IMR-90 (cell line): ENCODE measurements around the gene REPS1. TPM values are rescaled to one million over a fixed set of nuclear protein-coding genes. Genes with fewer than 3 reads are reported as not detected.

Source experiments
- ATAC-seq: fragments of 200-7000 bp; cut with Tn5 transposase; 2 replicates; pipeline ENCODE4 v1.9.1; 2020; ENCODE audit warnings: low read depth, mild to moderate bottlenecking, moderate library complexity
- BruUV-seq: library from RNA; stranded (reverse); fragments of 400-500 nt; replicated peaks from 2 replicates; lab custom pipeline; 2021; lab: Mats Ljungman, UMichigan
- CTCF ChIA-PET: fragments of 300-600 bp; formaldehyde crosslinking; extraction: SDS; loops from one replicate; lab custom pipeline; 2021; ENCODE audit warnings: antibody characterized with exemption; lab: Yijun Ruan, JAX
- POLR2A ChIA-PET: fragments of 300-600 bp; sonication (Branson Sonifier 250); formaldehyde crosslinking; loops from one replicate; lab custom pipeline; 2022; ENCODE audit warnings: antibody characterized with exemption; ENCODE audit not compliant: unreplicated experiment; lab: Charles Lee
- DNase-seq: peaks from one replicate; pipeline ENCODE4 v3.0.0; 2013
- H2AFZ ChIP-seq: replicated peaks from 2 replicates; pipeline ENCODE3; 2013; ENCODE audit warnings: low read length, mild to moderate bottlenecking; ENCODE audit not compliant: poor library complexity
- H2AK5ac ChIP-seq: 2 replicates; pipeline ENCODE4 v1.6.1; 2013; ENCODE audit warnings: low read depth, low read length, inconsistent platforms
- H2AK9ac ChIP-seq: replicated peaks from 2 replicates; pipeline ENCODE3; 2013; ENCODE audit warnings: mild to moderate bottlenecking, low read depth, low read length, moderate library complexity; ENCODE audit not compliant: poor library complexity
- H2BK120ac ChIP-seq: 2 replicates; pipeline ENCODE4 v1.6.1; 2013; ENCODE audit warnings: low read depth, low read length, inconsistent platforms
- H2BK15ac ChIP-seq: 3 replicates; pipeline ENCODE4 v1.6.1; 2013; ENCODE audit warnings: low read depth, low read length, inconsistent platforms
- H2BK20ac ChIP-seq: 2 replicates; pipeline ENCODE4 v1.6.1; 2013; ENCODE audit warnings: low read depth, mild to moderate bottlenecking, inconsistent platforms, low read length, moderate library complexity
- H2BK5ac ChIP-seq: 2 replicates; pipeline ENCODE4 v1.6.1; 2013; ENCODE audit warnings: mild to moderate bottlenecking, low read depth, low read length, inconsistent platforms; ENCODE audit not compliant: poor library complexity, severe bottlenecking
- H3K14ac ChIP-seq: replicated peaks from 2 replicates; pipeline ENCODE4 v1.6.1; 2013; ENCODE audit warnings: low read depth, low read length, inconsistent platforms
- H3K18ac ChIP-seq: 2 replicates; pipeline ENCODE4 v1.6.1; 2013; ENCODE audit warnings: low read depth, low read length, control low read depth
- H3K23ac ChIP-seq: 2 replicates; pipeline ENCODE4 v1.6.1; 2013; ENCODE audit warnings: low read depth, low read length, inconsistent platforms
- H3K27ac ChIP-seq: 2 replicates; pipeline ENCODE4 v1.5.1; 2013; ENCODE audit warnings: mild to moderate bottlenecking, control low read depth, low read length; ENCODE audit not compliant: insufficient read depth
- H3K27me3 ChIP-seq: 2 replicates; pipeline ENCODE4 v1.6.1; 2013; ENCODE audit warnings: low read length; ENCODE audit not compliant: control insufficient read depth, insufficient read depth
- H3K36me3 ChIP-seq: 2 replicates; pipeline ENCODE4 v1.6.1; 2013; ENCODE audit warnings: low read length, mixed read lengths; ENCODE audit not compliant: control insufficient read depth, insufficient read depth
- H3K4ac ChIP-seq: 2 replicates; pipeline ENCODE4 v1.6.1; 2013; ENCODE audit warnings: low read depth, low read length, inconsistent platforms
- H3K4me1 ChIP-seq: 2 replicates; pipeline ENCODE4 v1.6.1; 2013; ENCODE audit warnings: low read length, mixed read lengths; ENCODE audit not compliant: control insufficient read depth, insufficient read depth
- H3K4me2 ChIP-seq: 2 replicates; pipeline ENCODE4 v1.6.1; 2013; ENCODE audit warnings: low read depth, mild to moderate bottlenecking, control low read depth, low read length, moderate library complexity
- H3K4me3 ChIP-seq: 2 replicates; pipeline ENCODE4 v1.5.1; 2013; ENCODE audit warnings: low read depth, mild to moderate bottlenecking, control low read depth, low read length, moderate library complexity; ENCODE audit not compliant: insufficient read depth
- H3K56ac ChIP-seq: 2 replicates; pipeline ENCODE4 v1.6.1; 2013; ENCODE audit warnings: low read length, inconsistent platforms; ENCODE audit not compliant: insufficient read depth; ENCODE audit errors: extremely low read depth
- H3K79me1 ChIP-seq, 2 experiments: 2 replicates each; pipeline ENCODE4 v1.6.1; 2013; ENCODE audit warnings: low read length in 2 of 2, inconsistent platforms in 1 of 2, low read depth in 1 of 2
- H3K9ac ChIP-seq: 2 replicates; pipeline ENCODE4 v1.6.1; 2013; ENCODE audit warnings: low read depth, low read length, control low read depth
- H3K9me1 ChIP-seq: 2 replicates; pipeline ENCODE4 v1.6.1; 2013; ENCODE audit warnings: low read length, inconsistent platforms; ENCODE audit not compliant: insufficient read depth
- H3K9me3 ChIP-seq: 2 replicates; pipeline ENCODE4 v1.6.1; 2013; ENCODE audit warnings: low read length; ENCODE audit not compliant: control insufficient read depth, insufficient read depth
- H4K20me1 ChIP-seq: 2 replicates; pipeline ENCODE4 v1.6.1; 2013; ENCODE audit warnings: low read length, inconsistent platforms; ENCODE audit not compliant: insufficient read depth
- H4K5ac ChIP-seq: 2 replicates; pipeline ENCODE4 v1.6.1; 2013; ENCODE audit warnings: mild to moderate bottlenecking, low read depth, low read length, control low read depth
- H4K8ac ChIP-seq, 2 experiments: 2 replicates each; pipeline ENCODE4 v1.6.1; 2013; ENCODE audit warnings: low read depth in 2 of 2, low read length in 2 of 2, control low read depth in 1 of 2, inconsistent platforms in 1 of 2
- H4K91ac ChIP-seq: 2 replicates; pipeline ENCODE4 v1.6.1; 2013; ENCODE audit warnings: low read depth, low read length, inconsistent platforms; ENCODE audit not compliant: insufficient read depth
- BHLHE40 ChIP-seq: fragments of 150-350 bp; IDR thresholded peaks from 2 replicates; pipeline ENCODE4 v1.6.1; 2016; ENCODE audit warnings: mild to moderate bottlenecking, low read depth, low read length
- CEBPB ChIP-seq: IDR thresholded peaks from 2 replicates; pipeline ENCODE4 v1.6.1; 2012; ENCODE audit warnings: low read depth, low read length, improper control_type of control experiment
- CHD1 ChIP-seq: IDR thresholded peaks from 2 replicates; pipeline ENCODE4 v1.6.1; 2012; ENCODE audit warnings: low read depth, low read length, improper control_type of control experiment
- FOS ChIP-seq: fragments of 150-350 bp; IDR thresholded peaks from 2 replicates; pipeline ENCODE4 v1.6.1; 2016; ENCODE audit warnings: low read depth, low read length
- MAFK ChIP-seq: IDR thresholded peaks from 2 replicates; pipeline ENCODE4 v1.6.1; 2012; ENCODE audit warnings: low read depth, low read length, improper control_type of control experiment
- MAZ ChIP-seq: IDR thresholded peaks from 2 replicates; pipeline ENCODE4 v1.6.1; 2012; ENCODE audit warnings: low read depth, mild to moderate bottlenecking, low read length, improper control_type of control experiment, moderate library complexity, borderline replicate concordance
- MXI1 ChIP-seq: IDR thresholded peaks from 2 replicates; pipeline ENCODE4 v1.6.1; 2012; ENCODE audit warnings: low read depth, mild to moderate bottlenecking, low read length, moderate library complexity, borderline replicate concordance
- NFE2L2 ChIP-seq: fragments of 150-350 bp; IDR thresholded peaks from 2 replicates; pipeline ENCODE4 v1.6.1; 2016; ENCODE audit warnings: low read depth, mild to moderate bottlenecking, low read length
- POLR2A ChIP-seq: IDR thresholded peaks from 2 replicates; pipeline ENCODE4 v1.6.1; 2012; ENCODE audit warnings: mild to moderate bottlenecking, low read depth, low read length
- RAD21 ChIP-seq: IDR thresholded peaks from 2 replicates; pipeline ENCODE4 v1.6.1; 2012; ENCODE audit warnings: low read length, improper control_type of control experiment
- RCOR1 ChIP-seq: IDR thresholded peaks from 2 replicates; pipeline ENCODE4 v1.6.1; 2012; ENCODE audit warnings: mild to moderate bottlenecking, low read length, improper control_type of control experiment; ENCODE audit not compliant: insufficient replicate concordance
- RFX5 ChIP-seq: IDR thresholded peaks from 2 replicates; pipeline ENCODE4 v1.8.0; 2012; ENCODE audit warnings: low read depth, mild to moderate bottlenecking, low read length, moderate library complexity
- SMC3 ChIP-seq: fragments of 150-350 bp; IDR thresholded peaks from 2 replicates; pipeline ENCODE4 v1.6.1; 2016; ENCODE audit warnings: low read depth, mild to moderate bottlenecking, antibody characterized with exemption, low read length, moderate library complexity
- USF2 ChIP-seq: fragments of 150-350 bp; IDR thresholded peaks from 2 replicates; pipeline ENCODE4 v1.6.1; 2017; ENCODE audit warnings: mild to moderate bottlenecking, antibody characterized with exemption, low read length, low read depth
- WGBS, 2 experiments: methylation state at CpG; one replicate each; pipeline versions ENCODE4 v1.1.5 to v1.1.7; 2013; ENCODE audit warnings: missing lambda C conversion rate in 2 of 2; ENCODE audit not compliant: insufficient read length in 1 of 2; ENCODE audit errors: extremely low coverage in 2 of 2; 5-methylcytosine and 5-hydroxymethylcytosine counted together
- dilution Hi-C: fragments of 300-500 bp; cut with HindIII; formaldehyde crosslinking; loops from one replicate; pipeline ENCODE4 v1.14.3; 2018; ENCODE audit warnings: low sequenced_read_pairs; ENCODE audit not compliant: unreplicated experiment
- in situ Hi-C: fragments of 300-500 bp; cut with MboI; formaldehyde crosslinking; loops from 3 replicates; pipeline ENCODE4 v1.14.3; 2019; ENCODE audit warnings: low sequenced_read_pairs, inconsistent platforms, mixed read lengths
- intact Hi-C: fragments of 100-400 bp; cut with micrococcal nuclease; formaldehyde crosslinking; loops from 2 replicates; pipeline ENCODE4 v1.10.0; 2022
- polyA plus RNA-seq, 3 experiments: library from polyadenylated mRNA; depleted of rRNA; stranded (reverse); fragments of >200 nt; gene quantifications; 2 replicates each; pipeline ENCODE4 v1.2.3, GENCODE V29; 2012; ENCODE audit warnings: low replicate concordance in 1 of 3
- total RNA-seq: library from RNA; depleted of rRNA; stranded (reverse); fragments of >200 nt; gene quantifications from 2 replicates; pipeline ENCODE4 v1.2.3, GENCODE V29; 2012
- TF ChIP-seq, protein P1 (sequence below): fragments of 150-350 bp; IDR thresholded peaks from 2 replicates; pipeline ENCODE4 v1.6.1; 2016; ENCODE audit warnings: low read depth, mild to moderate bottlenecking, low read length, moderate library complexity, borderline replicate concordance
- TF ChIP-seq, protein P2 (sequence below): conservative IDR thresholded peaks from 2 replicates; pipeline ENCODE4 v1.5.1; 2012; ENCODE audit warnings: mild to moderate bottlenecking, low read depth, low read length, improper control_type of control experiment

The REPS1 gene
- total and polyA plus RNA-seq, 2 of the 4 experiments (the other 2 are of a cell fraction): 21.9 to 24.2 TPM

DNA sequence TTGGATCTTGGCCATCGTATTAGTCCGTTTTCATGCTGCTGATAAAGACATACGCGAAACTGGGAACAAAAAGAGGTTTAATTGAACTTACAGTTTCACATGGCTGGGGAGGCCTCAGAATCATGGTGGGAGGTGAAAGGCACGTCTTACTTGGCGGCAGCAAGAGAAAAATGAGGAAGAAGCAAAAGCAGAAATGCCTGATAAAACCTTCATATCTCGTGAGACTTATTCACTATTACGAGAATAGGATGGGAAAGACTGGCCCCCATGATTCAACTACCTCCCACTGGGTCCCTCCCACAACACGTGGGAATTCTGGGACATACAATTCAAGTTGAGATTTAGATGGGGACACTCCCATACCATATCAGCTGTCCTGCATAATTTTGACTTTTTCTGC is 20.1 kb upstream of the REPS1 start:
- in situ Hi-C loops: no loop called here
- Histone ChIP-seq H3K4me1 (no peaks in the 10 kb centered on the region), H3K79me1 (no peaks in the 10 kb centered on the region), H4K8ac (no peak overlapping the region), H4K5ac (no peak overlapping the region), H2BK15ac (no peak overlapping the region), H2BK5ac (no peak overlapping the region), H2BK120ac (no peak overlapping the region), H3K18ac (no peak overlapping the region), H2AK9ac (no peak overlapping the region), H3K36me3 (no peaks in the 10 kb centered on the region), H3K9ac (no peak overlapping the region), H3K4ac (no peak overlapping the region), H4K20me1 (no peaks in the 10 kb centered on the region), H3K27me3 (peaks cover 18% of the 10 kb centered on the region), H2AK5ac (no peak overlapping the region), H2AFZ (no peak overlapping the region), H3K23ac (no peak overlapping the region), H3K4me2 (no peak overlapping the region), H3K14ac (no peak overlapping the region), H3K9me3 (no peaks in the 10 kb centered on the region), H3K4me3 (no peak overlapping the region), H4K91ac (no peak overlapping the region), H3K27ac (no peak overlapping the region), H2BK20ac (no peak overlapping the region), H3K56ac (no peak overlapping the region), H3K9me1 (no peaks in the 10 kb centered on the region)
- ATAC-seq: no peak
- ChIA-PET POLR2A (no interaction called here), CTCF (no interaction called here)
- dilution Hi-C loops: no loop called here
- no CpG with 5 or more reads among the region's 9 CpGs for WGBS, 2 experiments
- BruUV-seq: no TSS peak
- TF ChIP-seq BHLHE40 (no peak), MXI1 (no peak), MAFK (no peak), CEBPB (no peak), MAZ (no peak), POLR2A (no peak), SMC3 (no peak), RAD21 (no peak), FOS (no peak), RFX5 (no peak), NFE2L2 (no peak), USF2 (no peak), CHD1 (no peak), RCOR1 (no peak)
- TF ChIP-seq, protein P1, sequence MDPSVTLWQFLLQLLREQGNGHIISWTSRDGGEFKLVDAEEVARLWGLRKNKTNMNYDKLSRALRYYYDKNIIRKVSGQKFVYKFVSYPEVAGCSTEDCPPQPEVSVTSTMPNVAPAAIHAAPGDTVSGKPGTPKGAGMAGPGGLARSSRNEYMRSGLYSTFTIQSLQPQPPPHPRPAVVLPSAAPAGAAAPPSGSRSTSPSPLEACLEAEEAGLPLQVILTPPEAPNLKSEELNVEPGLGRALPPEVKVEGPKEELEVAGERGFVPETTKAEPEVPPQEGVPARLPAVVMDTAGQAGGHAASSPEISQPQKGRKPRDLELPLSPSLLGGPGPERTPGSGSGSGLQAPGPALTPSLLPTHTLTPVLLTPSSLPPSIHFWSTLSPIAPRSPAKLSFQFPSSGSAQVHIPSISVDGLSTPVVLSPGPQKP: no peak
- TF ChIP-seq, protein P2, sequence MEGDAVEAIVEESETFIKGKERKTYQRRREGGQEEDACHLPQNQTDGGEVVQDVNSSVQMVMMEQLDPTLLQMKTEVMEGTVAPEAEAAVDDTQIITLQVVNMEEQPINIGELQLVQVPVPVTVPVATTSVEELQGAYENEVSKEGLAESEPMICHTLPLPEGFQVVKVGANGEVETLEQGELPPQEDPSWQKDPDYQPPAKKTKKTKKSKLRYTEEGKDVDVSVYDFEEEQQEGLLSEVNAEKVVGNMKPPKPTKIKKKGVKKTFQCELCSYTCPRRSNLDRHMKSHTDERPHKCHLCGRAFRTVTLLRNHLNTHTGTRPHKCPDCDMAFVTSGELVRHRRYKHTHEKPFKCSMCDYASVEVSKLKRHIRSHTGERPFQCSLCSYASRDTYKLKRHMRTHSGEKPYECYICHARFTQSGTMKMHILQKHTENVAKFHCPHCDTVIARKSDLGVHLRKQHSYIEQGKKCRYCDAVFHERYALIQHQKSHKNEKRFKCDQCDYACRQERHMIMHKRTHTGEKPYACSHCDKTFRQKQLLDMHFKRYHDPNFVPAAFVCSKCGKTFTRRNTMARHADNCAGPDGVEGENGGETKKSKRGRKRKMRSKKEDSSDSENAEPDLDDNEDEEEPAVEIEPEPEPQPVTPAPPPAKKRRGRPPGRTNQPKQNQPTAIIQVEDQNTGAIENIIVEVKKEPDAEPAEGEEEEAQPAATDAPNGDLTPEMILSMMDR: no peak
- intact Hi-C loops: no loop called here
- DNase-seq: no peak
